Left forelimb (tissue), 1 donor: ENCODE results near the gene REG3A.

Experiments
- DNase-seq: peaks from one replicate; pipeline ENCODE4 v3.0.0-alpha.2; 2018; ENCODE audit warnings: low spot score

Gene REG3A

DNA sequence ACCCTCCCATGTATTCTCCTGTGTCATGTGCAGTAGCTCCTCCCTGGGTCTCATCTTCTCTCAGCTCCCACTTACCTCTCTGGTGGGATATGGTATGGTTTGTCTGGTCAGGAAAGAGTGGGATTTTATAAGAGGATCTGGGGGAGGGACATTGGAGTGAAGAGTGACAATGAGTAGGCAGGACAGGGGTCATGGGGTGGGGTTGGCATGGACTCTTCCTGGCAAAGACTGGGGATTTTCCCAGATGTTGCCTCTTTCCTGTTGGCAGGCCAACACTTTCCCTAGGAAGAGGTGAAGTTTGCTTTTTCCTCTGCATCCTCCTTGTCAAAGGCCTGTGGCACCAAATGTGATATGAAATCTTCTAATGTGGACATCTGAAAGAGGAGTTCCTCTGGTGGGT, at the start of gene REG3A:
TSS of gene REG3A (minus strand) at position 101 of the 400 bp plus-strand sequence. CDS start 348 bp downstream, outside the sequence.
- DNase-seq, result no peak

DNA sequence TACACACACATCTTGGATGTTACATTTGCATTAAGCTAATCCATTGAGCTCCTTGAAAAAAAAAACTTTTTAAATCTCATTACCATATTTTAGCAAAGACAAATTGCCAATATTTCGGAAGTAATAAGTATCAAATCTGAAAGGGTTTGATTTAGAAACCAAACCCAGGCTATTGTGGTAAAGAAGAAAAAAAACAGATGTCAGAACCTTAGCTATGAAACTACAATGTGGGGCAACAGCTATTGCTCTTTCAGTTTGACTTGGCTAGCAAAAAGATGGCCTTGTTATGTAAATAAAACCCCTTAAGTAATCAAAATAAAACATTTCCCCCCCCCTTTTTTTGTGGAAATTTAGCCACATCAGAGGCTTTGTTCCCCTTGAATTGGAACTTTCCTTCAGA, 41.2 kb upstream of the REG3A start:
- DNase-seq, result no peak

DNA sequence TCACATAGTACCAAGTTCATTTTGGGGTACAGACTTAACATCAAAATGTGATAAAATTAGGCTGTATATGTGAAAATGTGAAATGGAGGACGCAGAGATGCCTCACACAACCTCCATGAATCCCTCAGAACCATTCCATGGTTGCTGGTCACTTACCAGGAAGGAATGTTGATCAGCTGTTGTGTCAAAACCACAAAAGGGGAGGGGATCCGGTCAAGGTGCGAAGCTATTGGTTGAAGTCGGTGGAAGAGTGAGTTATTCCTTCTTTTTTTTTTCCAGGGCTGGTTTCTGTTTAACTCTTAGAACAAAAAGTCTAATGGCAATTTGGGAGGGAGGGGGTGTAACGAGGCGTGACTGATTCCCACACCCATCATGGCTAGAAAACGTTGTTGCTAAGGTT, 32.3 kb upstream of the REG3A start:
- no peak for DNase-seq

DNA sequence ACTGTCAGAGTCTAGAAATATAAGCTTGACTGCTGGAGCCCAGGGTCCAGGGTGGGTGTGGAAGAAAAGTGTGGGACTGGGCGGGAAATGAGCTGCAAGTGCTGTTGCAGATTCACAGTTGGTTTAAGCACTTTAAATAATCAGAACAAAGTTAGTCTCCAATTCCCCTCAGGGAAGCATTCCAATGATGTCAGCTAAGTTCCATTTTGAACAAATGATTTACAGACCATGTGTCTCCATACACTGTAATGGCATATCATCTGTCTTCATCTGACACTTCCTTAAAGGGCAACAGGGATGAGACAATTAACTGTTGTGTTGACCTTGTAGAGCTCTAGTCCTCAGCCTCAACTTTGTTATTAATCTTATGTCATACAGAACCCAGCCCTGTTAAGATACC, 31.5 kb upstream of the REG3A start:
- DNase-seq, result no peak

DNA sequence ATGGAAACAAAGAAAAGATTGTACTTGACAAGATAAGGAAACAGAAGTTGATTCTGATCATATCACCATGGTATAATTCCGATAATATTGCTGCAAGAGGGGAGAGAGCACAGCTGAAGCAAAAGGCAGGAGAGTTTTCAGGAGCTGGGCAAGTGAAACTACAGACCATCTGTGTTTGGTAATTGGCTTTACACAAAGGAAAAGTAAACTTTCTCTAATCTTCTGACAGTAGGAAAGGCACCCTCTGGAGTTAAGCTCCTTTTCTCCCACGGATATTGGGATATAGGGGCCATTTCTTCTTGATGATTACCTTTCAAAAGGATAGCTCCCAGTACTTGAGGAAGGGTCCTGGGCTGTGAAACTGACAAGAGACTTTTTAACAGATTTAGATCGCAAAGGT, 29.9 kb upstream of the REG3A start:
- DNase-seq, result no peak

DNA sequence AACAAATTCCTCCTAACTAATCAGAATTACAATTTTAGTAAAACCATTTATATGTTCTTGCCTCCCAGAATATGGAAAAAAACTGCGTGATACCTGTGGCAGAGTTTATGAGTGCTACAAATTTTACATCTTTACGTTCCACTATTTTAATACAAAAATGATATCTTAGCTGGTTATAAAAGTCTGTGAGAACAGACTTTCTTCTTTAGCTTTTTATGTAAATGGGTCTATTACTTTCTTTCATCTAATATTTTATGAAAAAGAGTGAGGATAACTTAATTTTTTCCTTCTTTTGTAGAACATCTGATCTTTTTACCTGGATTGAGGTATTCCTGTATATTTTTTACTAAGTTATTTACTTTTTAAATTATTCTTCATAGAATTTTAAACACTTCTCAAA, 22.1 kb upstream of the REG3A start:
- no peak for DNase-seq

DNA sequence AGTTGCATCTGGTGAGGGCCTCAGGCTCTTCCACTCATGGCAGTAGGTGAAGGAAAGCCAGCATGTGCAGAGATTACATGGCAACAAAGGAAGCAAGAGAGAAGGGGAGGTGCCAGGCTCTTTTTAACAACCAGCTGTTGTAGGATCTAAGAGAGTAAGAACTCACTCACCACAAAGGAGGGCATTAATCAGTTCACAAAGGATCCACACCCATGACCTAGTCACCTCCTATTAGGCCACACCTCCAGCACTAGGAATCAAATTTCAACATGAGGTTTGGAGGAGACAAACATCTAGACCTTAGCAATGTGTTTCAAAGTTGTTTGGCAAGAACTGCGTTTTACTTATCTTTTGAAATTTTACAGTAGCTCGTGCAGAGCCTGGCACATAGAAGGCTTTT, 20.5 kb upstream of the REG3A start:
- DNase-seq, result no peak

DNA sequence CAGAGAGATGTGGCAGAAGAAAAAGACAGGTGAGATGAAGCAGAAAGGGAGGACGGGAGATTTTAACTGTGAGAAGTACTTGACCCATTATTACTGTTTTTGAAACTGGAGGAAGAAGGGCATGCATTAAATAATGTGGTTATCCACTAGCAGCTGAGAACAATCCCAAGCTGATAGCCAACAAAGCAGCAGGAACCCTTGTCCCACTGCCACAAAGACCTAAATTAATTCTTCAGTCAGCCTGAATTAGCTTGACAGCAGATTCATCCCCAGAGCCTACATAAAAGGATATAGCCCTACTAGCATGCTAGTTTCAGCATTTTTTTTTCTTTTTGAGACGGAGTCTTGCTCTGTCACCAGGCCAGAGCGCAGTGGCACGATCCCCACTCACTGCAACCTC, 19.5 kb upstream of the REG3A start:
- DNase-seq, result no peak

DNA sequence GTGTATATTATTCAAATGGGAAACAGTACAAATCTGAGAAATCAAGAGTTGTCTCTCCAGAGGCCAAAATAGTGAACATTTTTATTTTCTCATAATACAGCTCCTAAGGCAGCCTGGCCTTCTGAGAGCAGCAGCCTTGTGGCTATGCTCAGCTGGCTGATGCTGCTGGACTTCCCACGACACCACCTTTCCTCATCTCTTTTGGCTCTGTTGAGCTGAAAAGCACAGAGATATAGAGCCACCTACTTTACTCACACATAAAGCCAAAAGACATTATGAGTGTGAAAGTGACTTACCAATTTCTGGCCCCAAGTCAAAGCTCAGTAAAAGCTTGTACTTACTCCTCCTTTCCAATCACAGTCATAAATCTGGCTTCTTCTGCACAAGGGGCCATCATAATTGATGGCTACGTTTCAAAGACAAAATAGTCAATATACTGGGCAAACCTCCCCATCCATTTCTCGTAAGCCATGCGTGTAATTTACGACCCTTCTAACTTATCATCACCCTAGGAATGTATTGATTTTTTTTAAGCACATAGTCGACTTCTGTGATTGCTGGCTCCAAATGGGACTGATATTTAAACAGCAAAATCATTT, 18.6 kb upstream of the REG3A start:
- DNase-seq, result no peak

DNA sequence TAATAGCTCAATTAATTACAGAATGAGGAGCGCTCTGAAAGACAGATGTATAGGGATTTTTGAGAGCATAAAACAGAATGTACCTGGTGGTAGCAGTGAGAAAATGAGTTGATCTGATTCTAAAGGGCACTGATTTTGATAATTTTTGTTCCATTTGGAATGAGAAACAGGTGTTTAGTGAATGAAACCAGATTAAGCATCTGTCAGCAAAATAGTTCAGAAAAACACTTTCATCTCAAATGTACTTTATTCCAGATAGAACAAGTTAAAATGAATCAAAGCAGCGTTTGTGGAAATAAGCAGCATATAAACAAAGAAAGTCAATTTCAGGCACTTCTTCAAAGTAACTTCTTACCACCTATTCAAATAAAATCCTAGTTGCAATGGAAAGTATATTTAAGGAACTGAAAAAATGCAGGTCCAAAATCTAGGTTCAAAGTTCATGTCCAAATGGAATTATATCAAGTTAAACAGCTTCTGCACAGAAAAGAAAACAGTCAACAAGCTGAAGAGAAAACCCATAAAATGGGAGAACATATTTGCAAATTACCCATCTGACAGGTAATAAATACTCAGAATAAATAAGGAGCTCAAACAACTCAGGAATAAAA, 11.9 kb upstream of the REG3A start:
- DNase-seq, result no peak

DNA sequence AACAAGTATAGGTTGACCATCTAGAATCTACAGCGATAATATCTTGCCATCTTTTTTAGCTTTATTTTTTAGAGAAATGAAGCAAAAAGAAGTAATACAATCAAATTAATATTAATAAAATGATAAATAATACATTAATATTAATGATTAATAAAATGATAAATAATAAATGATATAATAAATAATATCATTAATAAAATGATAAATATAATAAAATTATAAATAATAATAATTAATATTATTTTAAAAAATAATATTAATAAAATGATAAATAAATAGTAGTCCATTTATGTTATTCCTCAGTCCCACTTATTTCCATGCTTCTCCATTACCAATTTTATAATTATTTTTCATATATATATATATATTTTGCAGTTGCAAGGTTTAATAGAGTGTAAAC, 3.2 kb upstream of the REG3A start:
- DNase-seq, result no peak

DNA sequence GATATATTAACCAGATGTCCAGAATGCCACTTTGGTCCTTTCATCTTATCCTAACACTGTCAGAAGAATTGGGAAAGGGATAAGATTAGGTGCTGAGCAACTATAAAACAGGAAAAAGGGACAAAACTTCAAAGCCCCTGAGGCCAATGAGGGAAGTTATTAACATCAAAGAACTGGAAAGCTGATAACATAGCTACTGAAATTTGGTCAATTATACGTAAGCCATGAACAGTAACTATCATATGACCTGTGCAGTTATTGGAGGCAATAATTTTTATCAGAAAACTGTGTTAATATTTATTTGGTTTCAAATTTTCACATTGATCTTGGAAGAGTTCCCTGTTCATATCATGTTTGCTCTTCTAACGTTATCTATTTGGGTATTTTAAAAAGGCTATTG, 2.6 kb upstream of the REG3A start:
- no peak for DNase-seq

DNA sequence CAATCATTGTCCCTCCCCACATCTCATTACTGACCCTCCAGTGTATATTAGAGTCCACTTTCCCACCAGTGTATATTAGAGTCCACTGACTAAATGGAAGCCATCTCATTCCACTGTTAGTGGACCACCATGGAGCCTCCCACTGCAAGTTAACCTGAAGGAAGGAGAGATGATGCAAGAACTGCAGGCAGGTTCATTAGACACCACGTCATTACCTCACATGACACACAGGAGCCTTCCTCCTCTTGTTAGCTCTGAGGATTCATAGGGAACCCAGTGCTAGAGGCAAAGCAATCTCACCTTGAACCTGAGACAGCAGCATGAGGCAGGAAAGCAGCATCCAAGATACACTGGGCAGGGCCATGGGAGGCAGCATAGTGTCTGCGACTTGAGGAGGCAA, 523 bp downstream of the REG3A start:
- DNase-seq, result no peak

DNA sequence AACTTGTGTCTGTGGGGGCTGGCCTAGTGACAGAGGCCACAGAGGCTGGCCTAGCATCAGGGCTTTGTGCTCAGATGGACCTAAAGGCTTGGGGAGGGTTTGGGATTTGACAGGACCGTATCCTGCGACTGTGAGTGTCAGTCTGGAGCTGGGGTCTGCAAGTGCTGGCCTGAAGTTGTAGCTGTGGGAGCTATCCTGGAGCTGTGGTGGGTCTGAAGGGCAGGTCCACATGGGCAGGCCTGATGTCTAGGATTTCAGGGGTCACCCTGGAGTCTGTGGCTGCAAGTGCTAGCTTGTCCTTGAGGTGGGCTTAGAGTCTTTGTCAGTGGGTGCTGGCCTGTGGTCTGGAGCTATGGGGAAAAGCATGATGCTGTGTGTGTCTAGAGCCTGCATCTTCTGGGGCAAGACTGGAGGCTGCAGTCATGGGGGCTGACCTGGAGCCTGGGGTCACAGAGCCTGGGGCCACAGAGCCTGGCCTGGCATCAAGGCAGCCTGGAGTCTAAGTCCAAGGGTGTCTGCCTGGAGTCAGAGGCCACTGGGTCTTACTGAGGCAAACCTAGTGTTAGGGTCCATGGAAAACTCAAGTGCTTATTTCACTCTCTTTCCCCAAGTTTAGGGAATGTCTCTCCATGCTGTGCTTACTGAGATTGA, 3.6 kb downstream of the REG3A start:
- DNase-seq, result no peak

DNA sequence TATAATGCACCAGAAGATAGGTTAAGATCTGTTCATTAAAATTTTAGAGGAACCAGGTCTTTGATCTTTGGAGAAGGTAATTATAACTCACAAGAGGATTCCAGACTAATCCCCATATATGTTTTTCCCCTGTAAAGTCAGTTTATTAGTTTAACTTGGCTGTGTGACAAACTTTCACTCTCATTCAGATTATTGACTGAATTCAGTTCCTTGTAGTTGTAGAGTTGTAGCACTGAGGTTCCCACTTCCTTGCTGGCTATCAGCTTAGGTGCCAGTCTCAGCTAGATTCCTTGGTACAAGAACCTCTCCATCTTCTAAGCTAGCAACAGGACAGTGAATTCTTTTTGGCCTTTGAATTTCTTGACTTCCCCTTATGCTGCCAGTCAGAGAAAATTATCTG, 20.1 kb downstream of the REG3A start:
- no peak for DNase-seq

DNA sequence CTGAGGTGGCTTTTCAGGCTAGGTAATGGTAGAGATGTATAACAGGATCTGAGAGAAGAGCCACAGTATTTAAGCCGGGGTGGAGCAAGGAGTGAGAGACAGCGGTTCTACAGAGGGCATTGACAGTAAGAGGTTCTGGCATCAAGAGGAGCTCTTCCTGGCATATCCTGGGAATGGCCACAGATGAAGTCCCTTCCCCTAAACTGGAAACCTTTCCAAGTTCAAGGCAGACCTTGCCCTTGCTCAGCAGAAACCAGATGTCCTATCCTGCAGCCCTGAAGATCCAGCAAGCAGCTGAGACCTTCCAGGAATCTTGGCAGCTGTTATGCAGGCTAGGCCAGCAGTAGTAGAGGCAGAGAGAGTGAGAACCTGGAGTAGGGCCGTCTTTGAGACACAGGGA, 21.2 kb downstream of the REG3A start:
- no peak for DNase-seq

DNA sequence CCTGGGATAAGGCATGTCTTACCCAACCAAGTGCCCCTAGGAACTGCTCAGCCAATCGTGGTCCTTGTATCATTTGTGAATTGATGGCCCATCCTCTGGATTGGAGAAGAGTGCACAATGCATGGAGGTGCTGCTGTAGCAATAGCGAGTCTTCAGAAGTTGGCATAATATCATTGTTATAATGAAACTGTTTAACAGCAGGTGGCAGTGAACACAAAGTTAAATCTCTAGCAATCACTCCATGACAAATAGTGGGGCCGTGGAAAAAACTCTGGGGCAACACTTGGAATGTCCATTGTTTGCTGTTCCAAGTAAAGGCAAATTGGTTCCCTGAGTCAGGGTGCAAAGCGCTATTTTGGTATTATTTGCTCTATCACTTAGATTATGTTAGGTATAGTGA, 27.9 kb downstream of the REG3A start:
- no peak for DNase-seq

DNA sequence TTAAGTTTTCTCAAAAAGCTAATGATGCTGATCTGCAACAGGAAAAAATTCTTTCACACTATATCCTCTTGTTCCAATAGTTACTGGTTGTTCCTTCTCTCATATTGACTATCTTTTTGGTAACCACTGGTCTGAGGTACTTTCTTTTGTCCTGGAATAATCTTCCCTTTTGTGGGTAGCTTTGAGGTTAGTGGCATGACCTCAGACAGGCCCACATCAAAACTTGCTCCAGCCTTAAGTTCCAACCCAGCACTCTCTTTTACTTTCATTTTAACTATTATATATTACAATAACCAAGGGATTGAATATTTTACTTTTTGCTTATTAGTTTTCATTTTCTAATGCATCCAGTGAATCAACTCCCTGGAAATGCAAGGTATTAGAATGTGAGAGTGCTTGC, 29.7 kb downstream of the REG3A start:
- no peak for DNase-seq

DNA sequence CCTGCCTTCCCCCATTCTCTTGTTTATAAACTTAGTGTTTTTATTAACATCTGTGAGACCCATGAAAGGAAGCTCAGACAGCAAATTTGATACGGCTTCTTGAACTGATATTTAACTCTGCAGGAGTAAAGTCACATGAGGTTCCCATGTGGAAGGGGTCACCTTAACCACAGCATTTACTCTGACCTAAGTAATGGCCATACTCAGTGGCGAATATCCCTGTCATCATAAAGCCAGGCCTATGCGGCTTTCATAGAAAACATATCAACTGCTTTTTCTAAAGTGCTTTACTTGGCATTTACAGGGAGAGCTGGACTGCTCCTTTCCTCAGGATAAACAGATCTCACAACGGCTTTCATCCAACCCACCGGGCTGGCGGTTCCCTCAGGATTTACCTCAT, 30.3 kb downstream of the REG3A start:
- no peak for DNase-seq

DNA sequence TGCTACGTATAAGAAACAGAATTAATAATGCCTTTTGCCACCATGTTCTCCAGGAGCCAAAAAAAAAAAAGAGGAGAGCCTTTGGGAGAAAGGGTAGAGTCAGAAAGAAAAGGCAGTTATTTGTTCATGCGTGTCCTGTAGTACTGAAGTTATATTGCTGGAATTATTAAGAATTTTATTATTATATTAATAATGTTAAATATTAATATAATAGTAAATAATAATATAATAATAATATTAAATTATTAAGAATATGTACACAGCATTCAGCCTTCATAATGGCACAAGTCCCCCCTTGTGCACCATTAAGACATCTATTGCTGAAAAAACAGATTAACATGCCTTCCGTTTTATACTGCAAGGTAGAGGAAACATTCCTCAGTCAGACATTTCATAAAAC, 31.1 kb downstream of the REG3A start:
- DNase-seq, result no peak

DNA sequence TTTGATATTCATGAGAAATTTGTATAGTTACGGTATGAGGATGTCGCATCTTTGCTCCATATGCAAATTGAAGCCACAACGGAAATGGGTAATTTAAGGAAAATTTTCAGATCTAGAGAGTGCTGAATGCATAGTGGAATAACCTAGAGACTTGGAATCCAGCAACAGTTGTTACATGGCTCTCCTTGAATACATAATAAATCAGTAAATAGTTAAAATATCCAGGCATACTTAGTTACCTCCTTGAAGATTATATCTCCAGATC, 33.9 kb downstream of the REG3A start:
- DNase-seq, result no peak

DNA sequence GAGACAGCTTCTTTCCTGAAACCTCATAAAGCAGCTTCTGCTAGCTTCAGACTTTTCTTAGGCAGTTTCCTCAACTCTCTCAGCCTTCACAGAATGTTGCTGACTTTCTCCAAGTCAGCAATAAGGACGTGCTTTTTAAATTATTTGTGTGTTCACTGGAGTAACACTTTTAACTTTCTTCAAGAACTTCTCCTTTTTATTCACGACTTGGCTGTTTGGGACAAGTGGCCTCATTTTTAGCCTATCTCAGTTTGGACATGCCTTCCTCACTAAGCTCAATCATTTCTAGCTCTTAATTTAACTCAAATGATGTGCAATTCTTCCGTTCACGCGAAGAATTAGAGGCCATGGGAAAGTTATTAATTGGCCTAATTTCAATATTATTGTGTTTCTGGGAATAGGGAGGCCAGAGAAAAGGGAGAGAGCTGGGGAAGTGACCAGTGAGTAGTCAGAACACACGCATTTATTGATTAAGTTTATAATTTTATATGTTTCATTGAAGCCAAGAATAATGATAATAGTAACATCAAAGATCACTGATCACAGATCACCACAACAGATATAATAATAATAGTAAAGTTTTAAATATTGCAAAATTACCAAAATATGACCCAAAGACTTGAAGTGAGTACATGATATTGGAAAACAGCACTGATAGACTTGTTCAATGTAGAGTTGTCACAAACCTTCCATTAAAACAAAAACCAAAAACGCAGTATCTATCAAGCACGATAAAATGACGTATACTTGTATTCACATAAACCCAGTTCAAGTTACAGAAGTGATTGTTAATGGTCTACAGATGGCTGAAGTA, 34.4 kb downstream of the REG3A start:
- no peak for DNase-seq

DNA sequence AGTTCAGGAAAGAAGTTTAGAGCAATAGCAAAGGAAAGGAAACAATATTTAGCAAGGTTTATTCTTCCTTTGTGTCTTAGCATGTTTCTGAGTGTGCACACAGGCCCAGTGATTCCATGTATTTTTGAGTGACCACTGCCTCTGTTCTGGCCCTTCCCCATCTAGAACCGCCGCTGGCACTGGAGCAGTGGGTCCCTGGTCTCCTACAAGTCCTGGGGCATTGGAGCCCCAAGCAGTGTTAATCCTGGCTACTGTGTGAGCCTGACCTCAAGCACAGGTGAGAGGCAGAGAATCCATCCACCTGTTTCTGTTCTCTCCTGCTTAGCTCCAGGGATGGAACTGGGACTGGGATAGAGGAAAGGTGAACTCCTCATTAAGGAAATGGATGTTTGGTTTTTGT, 36.9 kb downstream of the REG3A start:
- DNase-seq, result no peak
